Fibroblast of skin of abdomen (primary cell): Measurements from ENCODE around the gene CCDC7.
A peak's percentile ranks its signal among the peaks of the same experiment; 100 is the strongest.
"Not testable (repeated sequence)": the region's sequence is repeated elsewhere in the genome, so short reads cannot be mapped to it uniquely, and the experiment has no call there.

Source experiments
- DNase-seq: peaks from one replicate; pipeline ENCODE4 v3.0.0-alpha.2; 2013

The CCDC7 gene

DNA sequence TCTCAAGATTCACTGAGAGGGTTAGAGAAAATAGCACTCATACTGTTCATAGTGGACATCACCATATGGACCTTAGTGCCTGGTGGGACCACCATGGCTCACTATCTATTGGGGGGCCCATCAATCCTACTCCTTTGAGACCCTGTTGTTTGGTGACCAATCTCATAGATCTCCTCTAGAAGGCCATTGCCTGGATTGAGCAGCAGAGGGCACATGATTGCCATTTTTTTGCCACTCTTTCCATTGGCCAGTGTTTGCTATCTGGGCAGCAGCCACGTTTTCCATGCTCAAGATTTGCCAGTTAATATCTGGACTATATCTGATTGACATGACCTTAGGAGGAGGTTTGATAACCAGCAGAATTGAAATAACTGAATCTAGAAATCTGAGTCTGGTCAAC, 267.6 kb downstream of the CCDC7 start:
- DNase-seq, result no peak

DNA sequence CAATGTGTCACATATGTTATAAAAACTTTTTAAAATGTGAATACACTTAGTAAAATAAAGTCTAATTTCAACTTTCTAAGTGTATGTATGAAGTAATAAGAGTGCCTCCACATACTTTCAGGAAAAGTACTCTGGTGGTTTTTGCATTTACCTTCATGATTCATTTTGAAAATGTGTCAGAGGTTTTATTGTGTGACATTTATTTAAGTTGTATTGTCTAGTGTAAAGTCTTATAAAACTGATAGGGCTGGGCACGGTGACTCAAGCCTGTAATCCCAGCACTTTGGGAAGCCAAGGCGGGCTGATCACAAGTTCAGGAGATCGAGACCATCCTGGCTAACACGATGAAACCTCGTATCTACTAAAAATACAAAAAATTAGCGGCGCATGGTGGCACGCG, 285.6 kb downstream of the CCDC7 start:
- DNase-seq, result no peak

DNA sequence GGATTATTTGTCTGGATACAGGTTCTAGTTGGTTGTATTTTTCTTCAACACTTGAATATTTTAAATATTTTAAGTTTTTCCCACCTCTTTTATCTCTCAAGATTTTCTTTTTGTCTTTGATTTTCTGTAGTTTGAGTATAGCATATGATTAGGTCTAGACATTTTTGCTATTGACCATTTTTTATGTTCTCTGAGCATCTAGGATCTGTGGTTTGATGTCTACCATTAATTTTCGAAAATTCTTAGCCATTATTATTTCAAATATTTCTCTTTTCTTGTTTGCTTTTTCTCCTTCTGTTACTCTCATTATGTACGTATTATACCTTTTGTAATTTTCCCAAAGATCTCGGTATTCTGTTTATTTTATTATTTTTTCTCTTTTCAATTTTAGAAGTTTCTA, 293.0 kb downstream of the CCDC7 start:
- no peak for DNase-seq

DNA sequence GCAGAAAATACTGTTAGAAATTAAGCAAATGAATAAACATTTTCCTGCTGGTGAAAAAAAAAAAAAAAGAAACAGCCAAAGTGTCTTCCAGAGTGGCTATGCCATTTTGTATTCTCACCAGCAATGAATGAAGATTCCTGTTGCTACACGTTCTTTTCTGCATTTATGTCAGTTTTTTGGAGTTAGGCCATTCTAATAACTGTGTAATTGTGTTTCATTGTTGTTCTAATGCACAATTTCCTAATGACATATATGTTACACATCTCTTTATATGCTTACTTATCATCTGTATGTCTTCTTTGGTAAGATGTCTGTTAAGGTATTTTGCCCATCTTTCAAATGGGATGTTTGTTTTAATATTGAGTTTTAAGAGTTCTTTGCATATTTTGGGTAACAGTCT, 298.4 kb downstream of the CCDC7 start:
- DNase-seq, result no peak

DNA sequence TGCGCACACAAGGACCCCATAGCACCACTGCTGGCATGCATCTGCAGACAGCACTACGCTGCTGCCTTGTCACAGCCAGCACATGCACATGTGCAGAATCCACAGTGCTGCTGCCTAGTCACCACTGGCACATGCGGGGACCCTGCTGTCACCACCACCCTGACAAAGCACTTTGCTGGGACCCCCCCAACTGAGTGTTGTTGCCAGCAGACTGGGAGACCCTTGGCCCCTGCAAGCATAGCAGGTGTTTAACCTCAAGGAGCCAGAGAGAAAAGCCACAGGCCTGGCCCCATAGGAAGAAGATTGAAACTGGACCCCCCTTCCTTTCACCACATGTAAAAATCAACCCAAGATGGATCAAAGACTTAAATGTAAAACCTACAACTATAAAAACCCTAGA, 300.9 kb downstream of the CCDC7 start:
- DNase-seq, result no peak

DNA sequence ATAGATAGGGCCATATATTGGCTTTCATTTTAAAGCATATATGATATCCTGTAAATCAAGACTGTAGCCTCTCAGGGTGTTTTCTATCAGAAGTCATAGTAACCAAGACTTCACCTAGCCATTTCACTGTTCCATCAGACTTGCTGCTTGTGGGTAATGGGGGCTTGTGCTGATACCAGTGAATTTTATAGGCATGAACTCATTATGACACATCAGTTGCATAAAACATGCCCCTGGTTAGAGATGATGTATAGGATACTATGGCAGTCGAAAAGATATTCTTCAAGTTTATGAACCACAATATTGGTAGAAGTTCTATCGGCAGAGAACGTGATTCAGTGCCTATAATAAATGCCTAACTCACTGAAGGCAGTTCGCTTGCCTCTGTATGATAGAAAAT, 305.6 kb downstream of the CCDC7 start:
- no peak for DNase-seq

DNA sequence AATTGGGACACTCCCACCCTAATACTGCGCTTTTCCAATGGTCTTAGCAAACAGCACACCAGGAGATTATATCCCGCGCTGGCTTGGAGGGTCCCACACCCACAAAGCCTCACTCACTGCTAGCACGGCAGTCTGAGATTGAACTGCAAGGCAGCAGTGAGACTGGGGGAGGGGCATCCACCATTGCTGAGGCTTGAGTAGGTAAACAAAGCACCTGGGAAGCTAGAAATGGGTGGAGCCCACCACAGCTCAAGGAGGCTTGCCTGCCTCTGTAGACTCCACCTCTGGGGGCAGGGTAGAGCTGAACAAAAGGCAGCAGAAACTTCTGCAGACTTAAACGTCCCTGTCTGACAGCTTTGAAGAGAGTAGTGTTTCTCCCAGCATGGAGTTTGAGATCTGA, 309.0 kb downstream of the CCDC7 start:
- DNase-seq, result not testable (repeated sequence)

DNA sequence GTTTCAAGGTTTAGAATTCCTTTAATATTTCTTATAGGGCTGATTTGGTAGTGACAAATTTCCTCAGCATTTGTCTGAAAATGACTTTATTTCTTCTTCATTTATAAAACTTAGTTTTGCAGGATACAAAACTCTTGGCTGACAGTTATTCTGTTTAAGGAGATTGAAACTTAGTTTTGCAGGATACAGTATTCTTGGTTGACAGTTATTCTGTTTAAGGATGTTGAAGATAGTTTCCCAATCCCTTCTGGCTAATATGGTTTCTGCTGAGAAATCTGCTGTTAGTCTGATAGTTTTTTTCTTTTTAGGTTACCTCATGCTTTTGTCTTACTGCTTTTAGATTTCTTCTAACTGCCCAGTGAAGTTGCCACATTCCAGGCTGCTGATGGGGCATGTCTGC, 325.3 kb downstream of the CCDC7 start:
- DNase-seq, result no peak

DNA sequence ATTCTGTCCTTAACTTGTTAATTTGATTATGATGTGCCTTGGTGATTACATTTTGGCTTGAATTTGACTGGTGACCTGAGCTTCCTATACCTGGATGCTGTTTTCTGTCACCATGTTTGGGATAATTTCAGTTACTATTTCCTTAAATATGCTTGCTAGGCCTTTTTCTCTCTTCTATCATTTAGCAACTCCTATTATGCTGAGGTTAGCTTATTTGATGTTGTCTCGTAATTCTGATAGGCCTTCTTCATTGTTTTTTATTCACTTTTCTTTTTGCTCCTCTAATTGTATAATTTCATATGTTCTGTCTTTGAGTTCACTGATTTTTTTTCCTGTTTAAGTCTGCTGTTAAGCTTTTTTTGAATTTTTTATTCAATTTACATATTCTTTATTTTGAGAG, 327.2 kb downstream of the CCDC7 start:
- DNase-seq, result no peak

DNA sequence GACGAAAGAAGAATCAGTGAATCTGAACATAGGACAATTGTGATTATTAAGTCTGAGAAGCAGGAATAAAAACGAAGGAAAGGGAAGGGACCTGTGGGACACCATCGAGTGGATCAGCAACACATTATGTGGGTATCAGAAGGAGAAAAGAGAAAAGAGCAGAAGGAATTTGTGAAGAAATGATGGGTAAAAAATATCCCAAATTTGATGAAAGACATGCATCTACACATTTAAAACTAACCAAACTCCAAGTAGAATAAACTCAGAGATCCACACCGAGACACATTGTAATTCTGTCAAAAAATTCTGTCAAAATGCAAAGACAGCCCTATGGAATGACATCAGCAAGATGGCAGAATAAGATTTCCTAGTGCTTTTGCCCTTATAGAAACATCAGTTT, 341.0 kb downstream of the CCDC7 start:
- no peak for DNase-seq

DNA sequence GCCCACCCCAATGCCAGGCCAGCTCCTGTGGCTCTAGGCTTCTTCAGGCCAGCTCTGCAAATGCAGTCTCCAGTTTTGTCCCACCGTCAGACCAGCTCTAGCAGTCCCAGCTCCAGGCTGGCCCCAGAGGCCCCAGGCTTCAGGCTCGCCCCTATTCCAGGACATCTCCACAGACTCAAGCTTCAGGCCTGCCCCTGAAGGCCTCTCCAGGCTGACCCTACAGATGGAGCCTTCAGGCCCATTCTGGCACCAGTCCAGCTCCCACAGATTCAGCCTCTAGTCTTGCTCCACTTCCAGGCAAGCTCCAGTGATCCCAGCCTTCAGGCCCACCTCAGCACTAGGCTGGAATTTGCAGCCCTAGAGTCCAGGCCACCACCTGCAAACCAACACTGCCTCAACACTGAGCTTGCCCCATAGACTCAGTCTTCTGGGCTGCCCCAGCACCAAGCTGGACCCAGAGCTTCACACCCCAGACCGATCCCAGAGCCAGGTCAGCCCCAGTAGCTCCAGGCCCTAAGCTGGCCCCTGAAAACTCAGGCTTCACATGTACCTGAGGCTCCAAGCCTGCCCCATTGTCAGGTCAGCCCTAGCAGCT, 341.8 kb downstream of the CCDC7 start:
- no peak for DNase-seq

DNA sequence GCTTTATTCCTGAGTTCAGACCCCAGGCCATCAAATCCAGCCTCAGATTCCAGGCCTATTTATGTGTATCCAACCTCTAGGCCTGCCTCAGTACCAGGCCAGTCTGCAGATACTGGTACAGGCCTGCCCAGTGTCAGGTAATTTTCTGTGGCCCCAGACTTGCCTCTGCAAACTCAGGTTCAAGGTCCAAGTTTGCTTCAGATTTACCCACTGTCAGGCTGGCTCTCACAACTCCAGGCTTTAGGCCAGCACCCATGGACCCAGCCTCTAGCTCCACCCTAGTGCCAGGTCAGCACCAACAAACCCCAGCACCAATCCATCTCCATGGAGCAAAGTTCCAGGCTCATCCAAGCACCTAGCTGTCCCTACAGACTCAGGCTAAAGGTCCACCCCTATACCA, 342.4 kb downstream of the CCDC7 start:
- DNase-seq, result no peak

DNA sequence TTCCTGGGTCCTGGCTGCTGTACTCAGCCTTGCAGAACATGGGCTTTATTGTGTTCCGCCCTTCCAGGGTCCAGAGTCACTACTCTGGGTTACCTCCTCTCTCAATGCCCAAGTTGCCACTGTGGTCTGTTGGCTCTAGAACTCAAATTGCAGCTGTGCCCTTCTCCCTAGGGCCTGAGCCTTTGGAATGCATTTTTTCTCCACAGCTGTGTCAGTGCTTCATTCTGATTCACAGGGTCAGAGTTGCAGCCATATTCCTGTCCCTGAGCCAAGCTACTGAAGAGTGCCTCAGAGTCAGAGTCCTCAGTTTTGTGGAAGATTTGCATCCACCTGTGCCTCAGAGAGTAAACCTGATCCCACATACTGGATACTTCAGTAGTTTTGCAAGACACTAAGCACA, 344.5 kb downstream of the CCDC7 start:
- peak; percentile 5 for DNase-seq

DNA sequence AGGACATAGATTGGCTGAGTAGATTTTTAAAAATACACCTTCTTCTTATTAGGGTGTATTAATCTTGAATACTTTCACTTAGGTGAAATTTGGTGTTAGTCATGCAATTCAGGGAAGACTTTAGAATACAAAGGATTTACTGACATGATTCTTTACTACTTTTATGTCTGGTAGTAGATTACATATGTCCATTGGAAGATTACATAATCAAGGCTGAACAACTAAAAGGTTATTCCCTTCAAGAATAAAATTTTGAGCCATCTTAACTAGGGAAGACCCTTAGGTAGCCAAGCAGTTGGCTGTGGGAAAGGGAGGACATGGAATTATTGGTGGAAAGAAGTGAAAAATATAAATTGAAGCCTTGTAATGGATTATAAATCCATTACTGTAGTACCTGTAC, 347.1 kb downstream of the CCDC7 start:
- DNase-seq, result no peak

DNA sequence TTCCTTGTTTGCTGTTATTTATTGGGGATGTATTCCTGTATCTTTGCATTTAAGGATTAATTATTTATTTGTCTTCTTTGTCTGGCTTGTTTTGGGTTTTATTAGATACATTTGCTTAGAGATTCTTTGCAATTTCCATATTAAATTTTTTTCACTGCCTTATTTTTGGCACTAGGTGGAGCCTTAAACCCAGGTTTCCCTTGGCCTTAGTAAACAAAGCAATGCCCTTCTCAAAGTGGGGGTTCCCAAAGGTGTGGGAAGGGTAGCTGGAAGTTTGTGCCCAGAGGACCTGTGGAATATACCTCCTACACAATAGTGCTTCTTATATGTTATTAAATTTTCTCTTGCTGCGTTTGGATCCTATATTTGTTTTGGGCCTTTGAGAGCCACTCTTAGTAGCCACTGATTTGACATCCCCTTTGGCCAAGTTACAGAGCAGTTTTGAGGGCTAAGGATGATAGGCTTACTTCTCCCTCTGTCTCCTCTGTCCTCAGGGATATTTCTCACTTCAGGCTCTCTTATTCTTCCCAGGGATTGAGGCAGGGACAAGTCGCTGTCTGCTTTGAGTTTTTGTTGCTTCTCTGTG, 349.8 kb downstream of the CCDC7 start:
- peak; percentile 35 for DNase-seq

DNA sequence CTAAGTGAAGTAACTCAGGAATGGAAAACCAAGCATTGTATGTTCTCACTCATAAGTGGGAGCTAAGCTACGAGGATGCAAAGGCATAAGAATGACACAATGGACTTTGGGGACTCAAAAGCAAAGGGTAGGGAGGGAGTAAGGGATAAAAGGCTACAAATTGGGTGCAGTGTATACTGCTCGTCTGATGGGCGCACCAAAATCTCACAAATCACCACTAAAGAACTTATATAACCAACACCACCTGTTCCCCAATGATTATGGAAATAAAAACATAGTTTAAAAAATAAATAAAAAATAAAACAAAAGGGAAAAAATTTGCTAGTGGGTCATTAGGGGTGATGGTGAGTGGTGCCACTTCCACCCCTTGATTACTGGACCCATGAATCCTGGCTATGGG, 351.5 kb downstream of the CCDC7 start:
- DNase-seq, result not testable (repeated sequence)

DNA sequence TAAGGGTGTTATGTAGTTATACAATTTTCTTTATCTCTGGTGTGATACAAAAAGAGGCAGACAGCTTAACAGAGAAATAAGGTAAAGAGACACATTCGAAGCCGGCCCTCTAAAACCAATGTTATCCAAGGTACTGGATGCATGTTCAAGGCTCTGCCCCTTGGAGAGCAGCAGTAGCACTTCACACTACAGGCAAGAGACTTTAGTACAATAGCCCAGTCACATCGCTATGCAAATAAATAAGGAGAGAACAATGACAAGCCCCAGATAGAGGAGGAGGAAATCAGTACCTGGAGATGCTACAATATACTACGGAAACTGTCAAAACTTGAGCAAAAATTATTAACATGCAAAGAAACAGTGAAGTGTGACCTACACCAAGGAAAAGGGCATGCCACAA, 401.0 kb downstream of the CCDC7 start:
- DNase-seq, result no peak

DNA sequence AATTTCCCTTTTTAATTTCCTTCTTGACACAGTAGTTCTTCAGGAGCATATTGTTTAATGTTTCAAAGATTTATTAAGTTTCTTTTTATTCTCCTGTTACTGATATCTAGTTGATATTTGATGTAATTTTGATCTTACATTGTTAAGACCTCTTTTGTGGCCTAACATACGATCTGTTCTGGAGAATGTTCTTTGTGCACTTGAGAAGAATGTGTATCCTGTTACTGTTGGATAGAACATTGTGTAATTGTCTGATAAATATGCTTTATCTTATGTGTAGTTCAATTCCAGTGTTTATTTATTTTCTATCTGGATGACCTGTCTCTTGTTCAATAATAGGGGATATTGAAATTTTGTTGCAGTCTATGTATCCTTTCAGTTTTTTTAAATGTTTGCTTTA, 405.4 kb downstream of the CCDC7 start:
- no peak for DNase-seq

DNA sequence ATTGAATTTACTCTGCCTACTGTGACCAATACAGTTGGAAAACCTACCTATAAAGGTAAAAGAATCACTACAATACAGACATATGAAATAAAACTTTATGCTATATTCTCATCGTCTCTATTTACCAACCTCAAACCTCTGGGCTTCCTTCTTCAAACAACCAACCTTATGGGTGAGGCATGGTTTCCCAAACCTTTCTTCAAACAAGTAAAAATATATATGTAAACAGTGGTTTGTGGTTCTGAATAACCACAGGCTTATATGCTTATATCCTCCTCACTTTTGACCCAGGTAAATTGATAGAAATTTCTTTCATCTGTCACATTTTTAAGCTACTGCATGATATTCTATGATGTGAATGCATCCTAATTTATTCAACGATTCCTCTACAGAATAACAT, 408.5 kb downstream of the CCDC7 start:
- no peak for DNase-seq

DNA sequence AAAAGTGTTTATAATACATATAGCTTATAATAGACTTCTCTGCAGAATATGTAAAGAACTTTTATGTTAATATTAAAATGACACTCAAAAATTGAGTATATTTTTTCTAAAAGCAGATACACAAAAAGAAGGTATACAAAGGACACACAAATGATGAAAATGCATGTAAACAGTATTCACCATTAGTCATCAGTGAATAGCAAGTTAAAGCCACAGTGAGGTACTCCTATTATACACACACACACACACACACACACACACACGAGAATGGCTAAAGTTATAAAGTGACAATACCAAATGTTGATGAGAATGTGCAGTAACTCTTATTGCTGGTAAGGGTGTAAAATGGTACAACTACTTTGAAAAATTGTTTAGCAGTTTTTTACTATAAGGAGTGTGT, 419.2 kb downstream of the CCDC7 start:
- DNase-seq, result no peak

DNA sequence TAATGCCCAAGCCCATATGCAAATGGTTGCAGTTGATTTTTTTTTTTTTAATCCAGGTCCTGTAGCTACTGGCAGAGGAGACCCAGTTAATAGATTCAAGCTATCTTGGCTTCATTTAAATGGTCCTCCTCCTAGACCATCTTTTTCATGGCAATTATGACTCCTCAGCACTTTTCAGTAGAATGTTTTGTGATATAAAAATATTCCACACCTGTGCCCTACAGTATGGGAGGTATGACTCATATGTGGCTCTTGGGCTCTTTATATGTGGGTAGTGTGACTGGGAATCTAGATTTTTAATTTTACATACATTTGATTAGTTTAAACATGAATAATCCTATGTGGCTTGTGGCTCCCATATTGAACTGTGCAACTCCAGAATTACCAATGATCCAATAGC, 432.0 kb downstream of the CCDC7 start:
- DNase-seq, result no peak

DNA sequence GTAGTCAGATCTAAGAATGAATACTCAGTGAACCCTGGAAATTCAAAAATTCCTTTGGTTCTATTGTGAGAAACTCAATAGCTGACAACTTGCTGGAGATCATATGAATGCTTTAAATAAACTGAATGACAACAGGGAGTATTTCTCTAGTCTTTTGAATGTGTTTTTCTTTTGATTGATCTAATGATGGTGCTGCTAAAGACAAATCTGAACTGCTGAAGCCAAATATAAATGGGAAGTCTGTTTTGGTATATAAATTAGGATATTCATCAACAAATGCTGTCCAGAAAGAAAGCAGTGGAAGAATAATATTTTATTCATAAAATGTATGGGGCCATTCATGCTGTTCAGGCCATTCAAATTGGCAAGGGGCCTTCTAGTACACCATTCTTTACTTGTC, 432.7 kb downstream of the CCDC7 start:
- DNase-seq, result no peak

DNA sequence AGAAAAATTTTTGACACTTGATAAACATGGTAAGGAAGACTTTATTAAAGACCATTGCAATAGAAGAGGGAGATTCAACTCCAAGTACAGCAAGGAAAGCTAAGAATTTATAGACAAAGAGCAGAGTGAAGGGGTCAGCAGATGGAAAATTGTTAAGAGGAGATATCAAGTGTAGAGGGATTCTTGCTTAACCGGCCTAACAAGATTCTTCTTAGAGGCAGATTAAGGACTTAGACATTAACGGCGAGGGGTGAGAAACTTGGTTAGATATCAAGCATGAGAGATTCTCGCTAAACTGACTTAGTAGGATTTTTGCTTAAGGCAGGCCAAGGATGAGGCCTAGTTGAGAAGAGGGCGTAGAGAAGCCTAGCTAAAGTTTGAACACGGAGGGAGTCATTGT, 436.1 kb downstream of the CCDC7 start:
- no peak for DNase-seq

DNA sequence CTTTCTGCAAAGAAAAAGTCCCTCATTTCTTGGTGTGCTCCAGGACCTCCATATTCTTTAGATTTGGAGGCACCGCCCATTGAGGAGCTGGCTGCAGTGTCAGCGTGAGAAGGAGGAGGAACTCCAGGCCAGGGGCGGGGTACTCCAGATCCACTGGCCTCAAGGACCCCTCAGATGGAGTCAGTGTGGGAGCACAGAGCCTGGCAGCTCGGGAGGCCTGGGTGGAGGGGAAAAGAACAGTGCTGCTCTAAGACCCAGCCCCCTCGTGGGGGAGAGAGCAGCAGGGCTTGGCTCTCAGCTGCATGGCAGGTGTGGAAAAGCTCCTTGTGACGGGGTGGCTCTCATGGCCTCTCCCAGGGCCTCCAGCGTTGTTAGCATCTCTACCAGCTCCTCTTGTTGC, 441.5 kb downstream of the CCDC7 start:
- DNase-seq, result no peak
